ENCODE results near the gene CHN2. TPM values are rescaled to one million over a fixed set of nuclear protein-coding genes. Genes with fewer than 3 reads are reported as not detected.

CHN2 gene
- total RNA-seq, 1 experiment from 2014 or later: 5.1 TPM

DNA sequence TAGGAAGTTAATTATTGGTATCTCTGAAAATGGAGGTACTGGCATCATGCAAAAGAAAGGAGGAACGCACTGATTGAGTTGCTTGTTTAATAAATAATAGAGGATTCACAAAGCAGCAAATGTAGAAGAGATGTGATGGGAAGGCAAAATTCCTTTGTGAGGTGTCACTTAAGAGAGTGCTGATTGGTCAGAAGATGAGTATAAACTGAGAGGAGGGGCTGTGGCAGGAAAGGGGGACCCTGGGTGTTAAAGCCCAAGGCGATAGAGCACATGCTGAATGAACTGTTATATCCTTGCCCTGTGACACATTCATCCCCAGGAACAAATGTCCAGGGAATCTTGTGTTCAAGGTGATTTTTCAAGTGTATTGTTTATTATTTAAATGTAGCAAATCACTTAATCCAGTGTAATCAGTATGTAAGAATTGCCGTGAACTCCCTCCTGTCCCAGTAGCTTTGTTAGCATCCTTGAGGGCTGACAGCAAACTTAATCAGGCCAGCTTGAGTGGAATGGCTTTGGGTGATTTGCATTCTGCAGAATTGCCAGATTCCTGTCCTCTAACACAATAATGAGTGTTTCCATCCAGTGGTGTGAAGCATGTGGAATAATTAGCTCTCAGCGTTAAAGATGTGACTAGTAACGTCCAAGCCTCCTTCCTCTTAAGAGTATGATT lies 111.9 kb downstream of the CHN2 start:
- ChIA-PET CTCF (interaction anchor here (0.7 to 1.7 kb wide), 3 partner anchors 9 to 385 kb away, joined by 3 to 5 read pairs (median 4); no protein-coding TSS in a partner anchor), POLR2A (interaction anchor here (1.3 kb wide), 1 partner anchor 25 kb away, joined by 4 read pairs; no protein-coding TSS in a partner anchor)
- intact Hi-C loops (cut with micrococcal nuclease): no loop called here
- Mint-ChIP-seq H3K27me3 (ENCODE audit: insufficient read depth, unreplicated experiment) (no peaks in the 10 kb centered on the region), H3K36me3 (ENCODE audit: insufficient read depth, unreplicated experiment) (no peaks in the 10 kb centered on the region), H3K9me3 (ENCODE audit: unreplicated experiment) (no peaks in the 10 kb centered on the region), H3K27ac (ENCODE audit: low read depth, unreplicated experiment) (no peak overlapping the region), H3K4me1 (ENCODE audit: insufficient read depth, unreplicated experiment) (peaks cover 32% of the 10 kb centered on the region), H3K4me3 (ENCODE audit: unreplicated experiment) (no peak overlapping the region)
- DNase-seq (ENCODE audit: unreplicated experiment): no peak
- BruUV-seq (replicated peaks): no TSS peak
- TF ChIP-seq, protein P1, sequence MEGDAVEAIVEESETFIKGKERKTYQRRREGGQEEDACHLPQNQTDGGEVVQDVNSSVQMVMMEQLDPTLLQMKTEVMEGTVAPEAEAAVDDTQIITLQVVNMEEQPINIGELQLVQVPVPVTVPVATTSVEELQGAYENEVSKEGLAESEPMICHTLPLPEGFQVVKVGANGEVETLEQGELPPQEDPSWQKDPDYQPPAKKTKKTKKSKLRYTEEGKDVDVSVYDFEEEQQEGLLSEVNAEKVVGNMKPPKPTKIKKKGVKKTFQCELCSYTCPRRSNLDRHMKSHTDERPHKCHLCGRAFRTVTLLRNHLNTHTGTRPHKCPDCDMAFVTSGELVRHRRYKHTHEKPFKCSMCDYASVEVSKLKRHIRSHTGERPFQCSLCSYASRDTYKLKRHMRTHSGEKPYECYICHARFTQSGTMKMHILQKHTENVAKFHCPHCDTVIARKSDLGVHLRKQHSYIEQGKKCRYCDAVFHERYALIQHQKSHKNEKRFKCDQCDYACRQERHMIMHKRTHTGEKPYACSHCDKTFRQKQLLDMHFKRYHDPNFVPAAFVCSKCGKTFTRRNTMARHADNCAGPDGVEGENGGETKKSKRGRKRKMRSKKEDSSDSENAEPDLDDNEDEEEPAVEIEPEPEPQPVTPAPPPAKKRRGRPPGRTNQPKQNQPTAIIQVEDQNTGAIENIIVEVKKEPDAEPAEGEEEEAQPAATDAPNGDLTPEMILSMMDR (IDR thresholded peaks at IDR 0.05; ENCODE audit: unreplicated experiment): no peak

DNA sequence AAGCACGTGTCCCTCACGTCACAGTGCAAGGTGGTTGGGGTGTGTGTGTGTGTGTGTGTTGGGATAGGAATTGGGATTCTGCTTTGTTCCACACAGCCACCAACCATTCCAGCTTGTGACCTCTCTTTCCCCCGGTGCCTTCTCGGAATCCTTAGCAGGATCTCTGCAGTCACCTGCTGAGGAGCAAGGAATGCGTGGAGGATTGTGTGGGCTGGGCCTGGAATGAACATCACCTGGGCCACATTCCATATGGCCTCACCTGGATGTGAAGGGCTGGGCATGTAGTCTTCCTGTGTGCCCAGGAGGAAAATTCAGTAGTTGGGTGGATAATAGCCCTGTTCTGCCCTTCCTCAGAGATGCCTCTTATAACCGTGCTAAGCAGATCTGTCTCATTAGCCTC lies 113.8 kb downstream of the CHN2 start:
- Mint-ChIP-seq H3K27ac (ENCODE audit: low read depth, unreplicated experiment) (no peak overlapping the region), H3K4me1 (ENCODE audit: insufficient read depth, unreplicated experiment) (peaks cover 30% of the 10 kb centered on the region), H3K4me3 (ENCODE audit: unreplicated experiment) (no peak overlapping the region), H3K36me3 (ENCODE audit: insufficient read depth, unreplicated experiment) (no peaks in the 10 kb centered on the region), H3K27me3 (ENCODE audit: insufficient read depth, unreplicated experiment) (no peaks in the 10 kb centered on the region), H3K9me3 (ENCODE audit: unreplicated experiment) (no peaks in the 10 kb centered on the region)
- POLR2A ChIA-PET: interaction anchor here (0.7 kb wide), 1 partner anchor 21 kb away, joined by 3 read pairs; no protein-coding TSS in a partner anchor
- BruUV-seq (replicated peaks): no TSS peak
- TF ChIP-seq, protein P1 (IDR thresholded peaks at IDR 0.05; ENCODE audit: unreplicated experiment): no peak
- DNase-seq (ENCODE audit: unreplicated experiment): no peak
- CTCF ChIA-PET: interaction anchor here (0.6 to 1.1 kb wide), 4 partner anchors 17 to 386 kb away, joined by 3 to 4 read pairs (median 3); no protein-coding TSS in a partner anchor
- intact Hi-C loops (cut with micrococcal nuclease): loop anchor here (2.0 kb wide), 1 partner anchor 22 kb away; no protein-coding TSS in a partner anchor

DNA sequence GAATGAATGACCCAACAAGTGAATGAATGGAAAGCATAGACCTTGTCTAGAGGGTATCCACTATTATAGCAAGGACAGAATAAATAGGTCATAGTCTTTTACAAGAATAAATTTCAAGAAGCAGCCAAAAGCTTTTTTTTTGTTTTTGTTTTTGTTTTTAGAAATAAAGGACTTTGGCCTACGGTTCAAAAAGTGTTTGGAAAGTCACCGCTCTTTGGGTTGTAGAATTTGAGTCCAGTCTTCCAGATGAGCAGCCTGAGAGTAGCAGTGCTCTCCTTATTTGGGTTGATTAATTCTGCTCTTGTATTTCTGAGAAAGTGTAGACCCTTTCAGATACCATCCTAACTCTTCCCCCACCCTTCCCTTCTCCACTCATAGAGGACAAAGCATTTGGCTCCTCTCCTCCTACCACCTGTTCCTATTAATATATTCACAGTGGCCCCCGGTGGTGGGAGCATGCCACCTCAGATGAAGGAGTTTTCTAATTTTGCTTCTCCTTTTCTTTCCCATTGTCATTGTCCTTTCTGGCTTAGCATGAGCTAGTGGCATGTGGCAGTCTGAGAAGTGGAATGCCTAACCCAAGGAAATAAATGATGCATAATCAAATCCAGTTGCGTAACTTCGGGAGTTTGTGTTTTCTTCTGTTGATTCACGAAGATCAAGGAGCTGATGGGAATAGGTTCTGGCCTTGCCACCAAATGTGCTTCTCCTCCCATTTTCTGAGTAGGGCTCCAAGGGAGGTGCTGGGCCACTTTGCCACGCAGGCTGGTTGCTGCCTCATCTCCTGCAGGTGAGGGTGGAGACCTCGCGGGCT lies 114.7 kb downstream of the CHN2 start:
- H3K4me3 Mint-ChIP-seq (ENCODE audit: unreplicated experiment): no peak overlapping the region
- ChIA-PET CTCF (interaction anchor here (0.8 to 1.5 kb wide), 6 partner anchors 16 to 382 kb away, joined by 3 to 4 read pairs (median 3); no protein-coding TSS in a partner anchor), POLR2A (interaction anchor here (0.7 to 1.1 kb wide), 2 partner anchors 10 to 72 kb away, joined by 3 to 4 read pairs; no protein-coding TSS in a partner anchor)
- no peak overlapping the region for H3K27ac Mint-ChIP-seq (ENCODE audit: low read depth, unreplicated experiment)
- no TSS peak for BruUV-seq (replicated peaks)
- TF ChIP-seq, protein P1 (IDR thresholded peaks at IDR 0.05; ENCODE audit: unreplicated experiment): no peak
- no peaks in the 10 kb centered on the region for H3K27me3 Mint-ChIP-seq (ENCODE audit: insufficient read depth, unreplicated experiment)
- no peaks in the 10 kb centered on the region for H3K36me3 Mint-ChIP-seq (ENCODE audit: insufficient read depth, unreplicated experiment)
- H3K9me3 Mint-ChIP-seq (ENCODE audit: unreplicated experiment): no peaks in the 10 kb centered on the region
- peaks cover 27% of the 10 kb centered on the region for H3K4me1 Mint-ChIP-seq (ENCODE audit: insufficient read depth, unreplicated experiment)
- intact Hi-C loops (cut with micrococcal nuclease): loop anchor here (2.0 kb wide), 1 partner anchor 22 kb away; no protein-coding TSS in a partner anchor
- peak; percentile 4 for DNase-seq (ENCODE audit: unreplicated experiment)

DNA sequence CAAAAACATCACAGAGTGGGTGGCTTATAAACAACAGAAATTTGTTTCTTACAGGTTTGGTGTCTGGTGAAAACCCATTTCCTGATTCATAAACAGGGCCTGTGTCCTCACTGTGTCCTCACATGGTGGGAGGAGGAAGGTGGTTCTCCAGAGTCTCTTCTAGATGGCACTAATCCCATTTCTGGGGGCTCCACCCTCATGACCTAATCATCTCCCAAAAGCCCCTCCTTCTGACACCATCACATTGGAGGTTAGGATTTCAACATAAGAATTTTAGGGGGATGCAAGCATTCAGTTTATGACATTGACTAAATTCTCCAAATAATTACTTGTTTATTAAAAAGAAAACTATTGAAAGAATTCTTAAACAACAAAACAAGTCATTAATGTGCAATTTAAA lies 116.0 kb downstream of the CHN2 start:
- Mint-ChIP-seq H3K4me3 (ENCODE audit: unreplicated experiment) (no peak overlapping the region), H3K4me1 (ENCODE audit: insufficient read depth, unreplicated experiment) (peaks cover 18% of the 10 kb centered on the region), H3K9me3 (ENCODE audit: unreplicated experiment) (no peaks in the 10 kb centered on the region), H3K27ac (ENCODE audit: low read depth, unreplicated experiment) (no peak overlapping the region), H3K27me3 (ENCODE audit: insufficient read depth, unreplicated experiment) (no peaks in the 10 kb centered on the region), H3K36me3 (ENCODE audit: insufficient read depth, unreplicated experiment) (no peaks in the 10 kb centered on the region)
- CTCF ChIA-PET: interaction anchor here (1.5 kb wide), 1 partner anchor 383 kb away, joined by 3 read pairs; no protein-coding TSS in a partner anchor
- intact Hi-C loops (cut with micrococcal nuclease): no loop called here
- POLR2A ChIA-PET: interaction anchor here (0.7 kb wide), 1 partner anchor 480 kb away, joined by 3 read pairs; no protein-coding TSS in a partner anchor
- BruUV-seq (replicated peaks): no TSS peak
- TF ChIP-seq, protein P1 (IDR thresholded peaks at IDR 0.05; ENCODE audit: unreplicated experiment): no peak
- DNase-seq (ENCODE audit: unreplicated experiment): no peak
